Subcutaneous abdominal adipose tissue (tissue), 5 donors: ENCODE data around the gene HYOU1.
A peak's percentile ranks its signal among the peaks of the same experiment; 100 is the strongest.

Experiments used
- H3K27ac ChIP-seq: one replicate; pipeline ENCODE4 v1.7.0; 2013; ENCODE audit warnings: low read depth, mild to moderate bottlenecking, inconsistent platforms, low read length, moderate library complexity
- H3K27me3 ChIP-seq, 5 donors: one replicate each; pipeline ENCODE4 v1.7.0; 2013; ENCODE audit warnings: low read length in 5 of 5, inconsistent platforms in 1 of 5; ENCODE audit not compliant: control insufficient read depth in 5 of 5, insufficient read depth in 4 of 5
- H3K36me3 ChIP-seq, 5 donors: one replicate each; pipeline ENCODE4 v1.7.0; 2013; ENCODE audit warnings: low read length in 5 of 5; ENCODE audit not compliant: control insufficient read depth in 5 of 5, insufficient read depth in 5 of 5
- H3K4me1 ChIP-seq, 5 donors: one replicate each; pipeline ENCODE4 v1.7.0; 2013; ENCODE audit warnings: low read length in 5 of 5, mild to moderate bottlenecking in 3 of 5, moderate library complexity in 1 of 5; ENCODE audit not compliant: control insufficient read depth in 5 of 5, insufficient read depth in 5 of 5
- H3K4me3 ChIP-seq, 5 donors: one replicate each; pipeline ENCODE4 v1.7.0; 2013; ENCODE audit warnings: low read length in 5 of 5, low read depth in 1 of 5
- H3K9ac ChIP-seq, 5 donors: one replicate each; pipeline ENCODE4 v1.7.0; 2013; ENCODE audit warnings: low read length in 5 of 5, mild to moderate bottlenecking in 4 of 5, moderate library complexity in 3 of 5
- H3K9me3 ChIP-seq, 5 donors: one replicate each; pipeline ENCODE4 v1.7.0; 2013; ENCODE audit warnings: low read length in 5 of 5; ENCODE audit not compliant: control insufficient read depth in 5 of 5
- donor health status: healthy.
- donor health status: healthy.
- donor health status: healthy.
- donor health status: healthy.
- donor health status: healthy.

The HYOU1 gene

GRCh38 chr11:119014209-119014924 lies 42.6 kb downstream of the HYOU1 start:
- Histone ChIP-seq H3K27me3 (no peaks in the 10 kb centered on the region), H3K4me1 (peaks cover 4 to 25% (median 21%) of the 10 kb centered on the region in 5 donors)

GRCh38 chr11:119012629-119013170 lies 44.3 kb downstream of the HYOU1 start:
- Histone ChIP-seq H3K27me3 (no peaks in the 10 kb centered on the region), H3K9ac (no peak overlapping the region), H3K36me3 (peaks cover 23 to 73% (median 61%) of the 10 kb centered on the region in 5 donors), H3K27ac (no peak overlapping the region), H3K4me3 (no peak overlapping the region), H3K9me3 (no peaks in the 10 kb centered on the region), H3K4me1 (peaks cover 4 to 19% (median 16%) of the 10 kb centered on the region in 5 donors)

More at GRCh38 chr11:119014209-119014924, 42.6 kb downstream of the HYOU1 start:
- H3K9me3 ChIP-seq, result no peaks in the 10 kb centered on the region
- no peak overlapping the region for H3K4me3 ChIP-seq
- H3K36me3 ChIP-seq, result peaks cover 23 to 66% (median 57%) of the 10 kb centered on the region in 5 donors
- H3K27ac ChIP-seq, result no peak overlapping the region
- no peak overlapping the region for H3K9ac ChIP-seq

GRCh38 chr11:119011476-119012053 lies 45.4 kb downstream of the HYOU1 start:
- peaks cover 23 to 81% (median 67%) of the 10 kb centered on the region in 5 donors for H3K36me3 ChIP-seq
- H3K9me3 ChIP-seq, result no peaks in the 10 kb centered on the region
- H3K4me3 ChIP-seq, result no peak overlapping the region
- peaks cover 0 to 8% (median 6%) of the 10 kb centered on the region in 5 donors for H3K4me1 ChIP-seq
- H3K9ac ChIP-seq, result no peak overlapping the region
- no peak overlapping the region for H3K27ac ChIP-seq
- no peaks in the 10 kb centered on the region for H3K27me3 ChIP-seq

GRCh38 chr11:119006656-119007055 lies 50.3 kb downstream of the HYOU1 start:
- no peaks in the 10 kb centered on the region for H3K27me3 ChIP-seq
- peaks cover 0 to 58% (median 39%) of the 10 kb centered on the region in 5 donors for H3K36me3 ChIP-seq
- H3K9ac ChIP-seq, result no peak overlapping the region
- no peak overlapping the region for H3K27ac ChIP-seq
- no peak overlapping the region for H3K4me3 ChIP-seq
- H3K9me3 ChIP-seq, result no peaks in the 10 kb centered on the region
- H3K4me1 ChIP-seq, result no peaks in the 10 kb centered on the region

- peaks cover 7 to 37% (median 21%) of the 10 kb centered on the region in 5 donors for H3K36me3 ChIP-seq
- H3K9ac ChIP-seq, result no peak overlapping the region
- H3K4me3 ChIP-seq, result no peak overlapping the region
- H3K27me3 ChIP-seq, result no peaks in the 10 kb centered on the region
- H3K27ac ChIP-seq, result no peak overlapping the region
- peaks cover 7 to 24% (median 22%) of the 10 kb centered on the region in 5 donors for H3K4me1 ChIP-seq
- H3K9me3 ChIP-seq, result no peaks in the 10 kb centered on the region
Measured at GRCh38 chr11:119000906-119001305, 56.1 kb downstream of the HYOU1 start.

- Histone ChIP-seq H3K27ac (peak overlapping the region; percentile 75), H3K9me3 (no peaks in the 10 kb centered on the region), H3K9ac (peak overlapping the region; percentile 73 to 93 (median 76)), H3K4me3 (peak overlapping the region; percentile 78 to 99 (median 89)), H3K36me3 (peaks cover 7 to 32% (median 15%) of the 10 kb centered on the region in 5 donors), H3K27me3 (no peaks in the 10 kb centered on the region), H3K4me1 (peaks cover 7 to 24% (median 22%) of the 10 kb centered on the region in 5 donors)
Measured at GRCh38 chr11:118998822-118999221, 58.2 kb downstream of the HYOU1 start.

GRCh38 chr11:118998388-118998717 lies 58.7 kb downstream of the HYOU1 start:
- Histone ChIP-seq H3K4me3 (peak overlapping the region; percentile 78 to 99 (median 89)), H3K4me1 (peaks cover 7 to 24% (median 22%) of the 10 kb centered on the region in 5 donors), H3K36me3 (peaks cover 7 to 32% (median 15%) of the 10 kb centered on the region in 5 donors), H3K9ac (peak overlapping the region; percentile 73 to 93 (median 76)), H3K9me3 (no peaks in the 10 kb centered on the region), H3K27ac (peak overlapping the region; percentile 75), H3K27me3 (no peaks in the 10 kb centered on the region)

GRCh38 chr11:118997627-118998387 lies 59.2 kb downstream of the HYOU1 start, which contains the start of gene CENATAC:
Gene CENATAC (plus strand): TSS chr11:118998138. CDS start chr11:118998198, 60 bp downstream.
- H3K4me3 ChIP-seq, result peak within 1 kb of the TSS; percentile 81 to 99 (median 94)
- peak within 1 kb of the TSS; percentile 73 to 93 (median 76) for H3K9ac ChIP-seq
- H3K27ac ChIP-seq, result peak within 1 kb of the TSS; percentile 75
- peaks cover 7 to 26% (median 12%) of the 10 kb centered on the region in 5 donors for H3K36me3 ChIP-seq
- no peaks in the 10 kb centered on the region for H3K27me3 ChIP-seq
- peaks cover 7 to 24% (median 22%) of the 10 kb centered on the region in 5 donors for H3K4me1 ChIP-seq
- H3K9me3 ChIP-seq, result no peaks in the 10 kb centered on the region

- Histone ChIP-seq H3K9ac (peak overlapping the region; percentile 16 to 93 (median 74)), H3K4me1 (peaks cover 7 to 24% (median 22%) of the 10 kb centered on the region in 5 donors), H3K9me3 (no peaks in the 10 kb centered on the region), H3K27me3 (no peaks in the 10 kb centered on the region), H3K36me3 (peaks cover 7 to 21% (median 12%) of the 10 kb centered on the region in 5 donors), H3K4me3 (peak overlapping the region; percentile 81 to 99 (median 94)), H3K27ac (peak overlapping the region; percentile 75)
Measured at GRCh38 chr11:118996926-118997626, 59.9 kb downstream of the HYOU1 start.
